Stomach (tissue), 9 donors: ENCODE measurements around the gene KCNMB3. TPM values are rescaled to one million over a fixed set of nuclear protein-coding genes. Genes with fewer than 3 reads are reported as not detected.

Source experiments
- DNase-seq, 2 donors: peaks; one replicate each; pipeline versions ENCODE4 v3.0.0 to v3.0.0-alpha.2; 2013 to 2019
- H3K27ac ChIP-seq, 5 donors: fragments of 200-600 bp in 4 of 5; sonication (generic) in 4 of 5; one replicate each; pipeline ENCODE4 v1.5.1; 2013 to 2019; ENCODE audit warnings: mild to moderate bottlenecking in 1 of 5, moderate library complexity in 1 of 5
- H3K27me3 ChIP-seq, 3 donors: fragments of 200-600 bp; sonication (generic); one replicate each; pipeline ENCODE4 v1.5.1; 2017 to 2019; ENCODE audit warnings: mixed run types in 1 of 3
- H3K36me3 ChIP-seq, 4 donors: fragments of 200-600 bp; sonication (generic); 1 replicate in 3 of 4; 2 replicates in 1 of 4; pipeline ENCODE4 v1.5.1; 2016 to 2019
- H3K4me1 ChIP-seq, 4 donors: fragments of 200-600 bp; sonication (generic); one replicate each; pipeline ENCODE4 v1.5.1; 2016 to 2019
- H3K4me3 ChIP-seq, 4 donors: fragments of 200-600 bp; sonication (generic) in 3 of 4; one replicate each; pipeline ENCODE4 v1.5.1; 2016 to 2019; ENCODE audit warnings: mild to moderate bottlenecking in 1 of 4
- H3K9me3 ChIP-seq, 4 donors: fragments of 200-600 bp; sonication (generic); one replicate each; pipeline ENCODE4 v1.5.1; 2016 to 2019
- CTCF ChIP-seq, 7 experiments: fragments of 450-650 bp in 4 of 7; fragments of 200-600 bp in 3 of 7; sonication (generic) in 3 of 7; IDR thresholded peaks; one replicate each; pipeline ENCODE4 v1.5.1; 2016 to 2019; ENCODE audit warnings: antibody characterized with exemption in 7 of 7, control low read depth in 2 of 7, mild to moderate bottlenecking in 1 of 7
- EP300 ChIP-seq: sonication (generic); formaldehyde crosslinking; IDR thresholded peaks from one replicate; pipeline ENCODE4 v1.6.1; 2017; ENCODE audit warnings: antibody characterized with exemption
- POLR2A ChIP-seq, 4 donors: fragments of 450-650 bp; IDR thresholded peaks; one replicate each; pipeline ENCODE4 v1.6.1; 2016; ENCODE audit warnings: antibody characterized with exemption in 4 of 4, control low read depth in 2 of 4, mild to moderate bottlenecking in 1 of 4, moderate library complexity in 1 of 4
- POLR2AphosphoS5 ChIP-seq, 3 donors: sonication (generic); formaldehyde crosslinking; IDR thresholded peaks; one replicate each; pipeline ENCODE4 v1.6.1; 2016; ENCODE audit warnings: antibody characterized with exemption in 3 of 3
- WGBS, 5 donors: extraction: QIAGEN DNeasy Blood & Tissue Kit in 3 of 5; methylation state at CpG; one replicate each; pipeline versions ENCODE4 v1.1.5 to v1.1.7; 2013 to 2018; 5-methylcytosine and 5-hydroxymethylcytosine counted together
- intact Hi-C: fragments of 100-400 bp; cut with DNase I; formaldehyde crosslinking; loops from one replicate; pipeline ENCODE4 v1.15.1; 2023; ENCODE audit warnings: low total_unique reads
- polyA plus RNA-seq, 3 donors: library from polyadenylated mRNA; stranded (reverse); fragments of 200-250 nt; gene quantifications; one replicate each; pipeline ENCODE4 v1.2.3, GENCODE V29; 2013
- total RNA-seq, 5 donors: library from RNA; depleted of rRNA; stranded (reverse); fragments of >200 nt; gene quantifications; one replicate each; pipeline versions ENCODE4 v1.1.0 to v1.2.3, GENCODE V29; 2014 to 2016
- donor health status: healthy with polysubstance abuse.
- donor health status: Bipolar disorder and iron deficiency.
- donor health status: healthy.

Gene KCNMB3
- total and polyA plus RNA-seq, 8 donors, result 0.58 to 7.2 (median 2.0) TPM; not detected in 1

- Histone ChIP-seq H3K9me3 (no peaks in the 10 kb centered on the region), H3K27ac (no peak overlapping the region), H3K36me3 (no peaks in the 10 kb centered on the region), H3K4me3 (no peak overlapping the region), H3K4me1 (no peaks in the 10 kb centered on the region), H3K27me3 (peaks cover 0 to 5% (median 0%) of the 10 kb centered on the region in 3 donors)
- no peak for DNase-seq
- intact Hi-C loops, result no loop called here
- WGBS, 5 donors, result 85 to 97% (median 92%) methylated on average over 2 to 3 of the region's 3 CpGs
- TF ChIP-seq EP300 (no peak), POLR2AphosphoS5 (IDR thresholded peaks at IDR 0.05) (no peak), POLR2A (IDR thresholded peaks at IDR 0.05) (no peak), CTCF (IDR thresholded peaks at IDR 0.05) (no peak)
These were observed 30.9 kb upstream of the KCNMB3 start for GRCh38 chr3:179281825-179282224.

GRCh38 chr3:179279837-179280236 lies 28.9 kb upstream of the KCNMB3 start:
- no peaks in the 10 kb centered on the region for H3K36me3 ChIP-seq
- TF ChIP-seq EP300 (no peak), POLR2A (IDR thresholded peaks at IDR 0.05) (no peak), CTCF (IDR thresholded peaks at IDR 0.05) (no peak), POLR2AphosphoS5 (IDR thresholded peaks at IDR 0.05) (no peak)
- H3K27me3 ChIP-seq, result peaks cover 0 to 5% (median 0%) of the 10 kb centered on the region in 3 donors
- intact Hi-C loops, result no loop called here
- H3K4me1 ChIP-seq, result no peaks in the 10 kb centered on the region
- 81 to 91% (median 89%) methylated on average over 1 of the region's 1 CpG for WGBS, 5 donors
- no peak for DNase-seq
- H3K9me3 ChIP-seq, result no peaks in the 10 kb centered on the region
- H3K27ac ChIP-seq, result no peak overlapping the region
- no peak overlapping the region for H3K4me3 ChIP-seq

- 60 to 71% (median 67%) methylated on average over 4 of the region's 4 CpGs for WGBS, 5 donors
- no peak for TF ChIP-seq POLR2AphosphoS5 (IDR thresholded peaks at IDR 0.05)
- TF ChIP-seq CTCF (IDR thresholded peaks at IDR 0.05), result no peak
- TF ChIP-seq POLR2A (IDR thresholded peaks at IDR 0.05), result no peak
- no peak for TF ChIP-seq EP300
- intact Hi-C loops, result no loop called here
- Histone ChIP-seq H3K27me3 (peaks cover 0 to 5% (median 0%) of the 10 kb centered on the region in 3 donors), H3K4me1 (no peaks in the 10 kb centered on the region), H3K9me3 (no peaks in the 10 kb centered on the region), H3K36me3 (no peaks in the 10 kb centered on the region), H3K27ac (no peak overlapping the region), H3K4me3 (no peak overlapping the region)
- DNase-seq, result no peak
These were observed 28.2 kb upstream of the KCNMB3 start for GRCh38 chr3:179278932-179279693.

- H3K4me1 ChIP-seq, result no peaks in the 10 kb centered on the region
- no peaks in the 10 kb centered on the region for H3K9me3 ChIP-seq
- no peak for DNase-seq
- peaks cover 0 to 5% (median 0%) of the 10 kb centered on the region in 3 donors for H3K27me3 ChIP-seq
- no peaks in the 10 kb centered on the region for H3K36me3 ChIP-seq
- intact Hi-C loops, result no loop called here
- TF ChIP-seq POLR2AphosphoS5 (IDR thresholded peaks at IDR 0.05) (no peak), EP300 (no peak), CTCF (IDR thresholded peaks at IDR 0.05) (no peak), POLR2A (IDR thresholded peaks at IDR 0.05) (no peak)
- H3K27ac ChIP-seq, result no peak overlapping the region
- no peak overlapping the region for H3K4me3 ChIP-seq
- WGBS, 5 donors, result 93 to 100% (median 98%) methylated on average over 1 of the region's 1 CpG
These were observed 27.2 kb upstream of the KCNMB3 start for GRCh38 chr3:179278151-179278550.
